Transverse colon (tissue), 4 donors: Measurements from ENCODE around the gene STAG1.

Source experiments
- POLR2A ChIP-seq: fragments of 450-650 bp; IDR thresholded peaks from one replicate; pipeline ENCODE4 v1.6.1; 2016; ENCODE audit warnings: antibody characterized with exemption, mild to moderate bottlenecking, moderate library complexity
- POLR2AphosphoS5 ChIP-seq, 3 donors: sonication (generic); formaldehyde crosslinking; IDR thresholded peaks; one replicate each; pipeline ENCODE4 v1.6.1; 2016; ENCODE audit warnings: antibody characterized with exemption in 3 of 3
- TF ChIP-seq, protein P1 (sequence below), 5 experiments: fragments of 200-600 bp in 3 of 5; fragments of 450-650 bp in 2 of 5; sonication (generic) in 3 of 5; IDR thresholded peaks; 1 replicate in 2 of 5; 2 replicates in 3 of 5; pipeline ENCODE4 v1.5.1; 2016 to 2017; ENCODE audit warnings: antibody characterized with exemption in 5 of 5, inconsistent platforms in 3 of 5, mild to moderate bottlenecking in 2 of 5, moderate library complexity in 1 of 5

DNA sequence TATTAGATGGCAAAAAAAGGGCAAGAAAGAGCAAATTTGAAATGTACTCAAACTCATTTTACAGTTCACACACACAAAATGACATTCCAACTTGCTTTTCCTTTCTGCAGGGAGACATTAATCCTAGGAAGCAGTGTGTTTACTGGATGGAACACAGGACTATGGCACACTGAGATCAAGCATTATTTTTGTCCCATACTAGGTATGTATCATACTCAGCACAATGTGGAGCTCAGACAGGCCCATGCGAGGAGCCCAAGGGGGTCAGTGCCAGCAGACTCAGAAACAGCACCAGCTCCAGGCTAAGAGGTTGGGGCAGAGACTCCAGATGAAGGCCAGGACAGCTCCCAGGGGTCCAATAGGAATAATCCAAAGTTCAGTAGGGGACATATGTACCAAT lies 36.0 kb upstream of the STAG1 start:
- TF ChIP-seq POLR2AphosphoS5 (IDR thresholded peaks at IDR 0.05) (no peak), POLR2A (no peak)
- TF ChIP-seq, protein P1, sequence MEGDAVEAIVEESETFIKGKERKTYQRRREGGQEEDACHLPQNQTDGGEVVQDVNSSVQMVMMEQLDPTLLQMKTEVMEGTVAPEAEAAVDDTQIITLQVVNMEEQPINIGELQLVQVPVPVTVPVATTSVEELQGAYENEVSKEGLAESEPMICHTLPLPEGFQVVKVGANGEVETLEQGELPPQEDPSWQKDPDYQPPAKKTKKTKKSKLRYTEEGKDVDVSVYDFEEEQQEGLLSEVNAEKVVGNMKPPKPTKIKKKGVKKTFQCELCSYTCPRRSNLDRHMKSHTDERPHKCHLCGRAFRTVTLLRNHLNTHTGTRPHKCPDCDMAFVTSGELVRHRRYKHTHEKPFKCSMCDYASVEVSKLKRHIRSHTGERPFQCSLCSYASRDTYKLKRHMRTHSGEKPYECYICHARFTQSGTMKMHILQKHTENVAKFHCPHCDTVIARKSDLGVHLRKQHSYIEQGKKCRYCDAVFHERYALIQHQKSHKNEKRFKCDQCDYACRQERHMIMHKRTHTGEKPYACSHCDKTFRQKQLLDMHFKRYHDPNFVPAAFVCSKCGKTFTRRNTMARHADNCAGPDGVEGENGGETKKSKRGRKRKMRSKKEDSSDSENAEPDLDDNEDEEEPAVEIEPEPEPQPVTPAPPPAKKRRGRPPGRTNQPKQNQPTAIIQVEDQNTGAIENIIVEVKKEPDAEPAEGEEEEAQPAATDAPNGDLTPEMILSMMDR (IDR thresholded peaks at IDR 0.05): no peak
